DND-41 (cell line): ENCODE data around the gene SSR1.

Experiments used
- ATAC-seq: fragments of 200-7000 bp; cut with Tn5 transposase; 3 replicates; pipeline ENCODE4 v1.9.1; 2021; ENCODE audit warnings: low read depth; ENCODE audit not compliant: insufficient read depth
- DNase-seq: peaks from one replicate; pipeline ENCODE4 v3.0.0-alpha.2; 2020
- H2AFZ ChIP-seq: 2 replicates; pipeline ENCODE4 v1.6.0; 2012; ENCODE audit warnings: low read depth, low read length
- H3K27ac ChIP-seq: 2 replicates; pipeline ENCODE4 v1.5.1; 2012; ENCODE audit warnings: low read length, inconsistent platforms
- H3K27me3 ChIP-seq: fragments of 200-600 bp; sonication (generic); 2 replicates; pipeline ENCODE4 v1.6.0; 2012; ENCODE audit warnings: low read length, mild to moderate bottlenecking, inconsistent platforms; ENCODE audit not compliant: insufficient read depth, poor library complexity
- H3K36me3 ChIP-seq: 2 replicates; pipeline ENCODE4 v1.5.1; 2012; ENCODE audit warnings: low read length, inconsistent platforms; ENCODE audit not compliant: insufficient read depth
- H3K4me1 ChIP-seq: 2 replicates; pipeline ENCODE4 v1.5.1; 2012; ENCODE audit warnings: mild to moderate bottlenecking, low read length; ENCODE audit not compliant: insufficient read depth
- H3K4me2 ChIP-seq: 2 replicates; pipeline ENCODE4 v1.6.0; 2012; ENCODE audit warnings: mild to moderate bottlenecking, moderate library complexity, low read length, inconsistent platforms; ENCODE audit not compliant: insufficient read depth
- H3K4me3 ChIP-seq, 2 experiments: fragments of 200-600 bp in 1 of 2; shearing (Covaris generic) in 1 of 2; 2 replicates each; pipeline ENCODE4 v1.5.1; 2012 to 2016; ENCODE audit warnings: inconsistent platforms in 2 of 2, low read length in 2 of 2, mild to moderate bottlenecking in 2 of 2, low read depth in 1 of 2, moderate library complexity in 1 of 2
- H3K79me2 ChIP-seq: 2 replicates; pipeline ENCODE4 v1.6.0; 2012; ENCODE audit warnings: low read length, inconsistent platforms; ENCODE audit not compliant: insufficient read depth
- H3K9ac ChIP-seq: 2 replicates; pipeline ENCODE4 v1.6.0; 2012; ENCODE audit warnings: low read depth, mild to moderate bottlenecking, inconsistent platforms, low read length, moderate library complexity
- H3K9me3 ChIP-seq: 2 replicates; pipeline ENCODE4 v1.5.1; 2012; ENCODE audit warnings: low read length, moderate library complexity, mild to moderate bottlenecking, inconsistent platforms; ENCODE audit not compliant: insufficient read depth, severe bottlenecking
- H4K20me1 ChIP-seq: 2 replicates; pipeline ENCODE4 v1.6.0; 2012; ENCODE audit warnings: low read length; ENCODE audit not compliant: insufficient read depth
- CTCF ChIP-seq: IDR thresholded peaks from 2 replicates; pipeline ENCODE4 v1.5.1; 2012; ENCODE audit warnings: borderline replicate concordance, low read length, moderate library complexity, mild to moderate bottlenecking; ENCODE audit not compliant: poor library complexity, severe bottlenecking; ENCODE audit errors: extremely low read depth
- EZH2 ChIP-seq: IDR thresholded peaks from 3 replicates; pipeline ENCODE4 v1.6.1; 2012; ENCODE audit warnings: borderline replicate concordance, low read depth, mild to moderate bottlenecking, moderate library complexity, low read length, inconsistent platforms; ENCODE audit not compliant: severe bottlenecking

The SSR1 gene

DNA sequence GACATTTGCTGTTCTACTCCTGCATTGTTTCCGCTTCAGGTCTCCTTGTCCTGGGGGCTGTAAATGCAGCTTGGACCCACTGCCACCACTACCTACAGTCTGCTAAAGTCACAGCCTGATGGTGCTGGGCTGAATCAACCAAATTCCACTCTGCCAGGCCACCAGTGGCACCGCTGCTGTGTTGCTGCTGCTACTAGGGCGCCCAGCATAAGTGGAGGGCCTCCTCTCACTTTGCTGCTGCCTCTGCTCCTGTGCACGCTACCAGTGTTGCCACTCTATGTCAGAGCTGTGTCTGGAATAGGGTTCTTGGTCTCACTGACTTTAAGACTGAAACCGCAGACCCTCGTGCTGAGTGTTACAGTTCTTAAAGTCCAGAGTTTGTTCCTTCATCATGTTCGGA, 1.4 kb upstream of the SSR1 start:
- peaks cover 19% of the 10 kb centered on the region for H4K20me1 ChIP-seq
- H3K9me3 ChIP-seq = no peaks in the 10 kb centered on the region
- no peaks in the 10 kb centered on the region for H3K27me3 ChIP-seq
- H2AFZ ChIP-seq = peak overlapping the region; percentile 10; the same call in 1 of the 2 replicates
- peak overlapping the region; percentile 18; the same call in 1 of the 2 replicates for H3K27ac ChIP-seq
- no peak overlapping the region for H3K9ac ChIP-seq
- DNase-seq = no peak
- H3K4me3 ChIP-seq = no peak overlapping the region
- no peak for TF ChIP-seq CTCF
- no peak overlapping the region for H3K4me2 ChIP-seq
- H3K79me2 ChIP-seq = peaks cover 40% of the 10 kb centered on the region
- peaks cover 17% of the 10 kb centered on the region for H3K36me3 ChIP-seq
- peaks cover 31% of the 10 kb centered on the region for H3K4me1 ChIP-seq
- no peak for ATAC-seq

DNA sequence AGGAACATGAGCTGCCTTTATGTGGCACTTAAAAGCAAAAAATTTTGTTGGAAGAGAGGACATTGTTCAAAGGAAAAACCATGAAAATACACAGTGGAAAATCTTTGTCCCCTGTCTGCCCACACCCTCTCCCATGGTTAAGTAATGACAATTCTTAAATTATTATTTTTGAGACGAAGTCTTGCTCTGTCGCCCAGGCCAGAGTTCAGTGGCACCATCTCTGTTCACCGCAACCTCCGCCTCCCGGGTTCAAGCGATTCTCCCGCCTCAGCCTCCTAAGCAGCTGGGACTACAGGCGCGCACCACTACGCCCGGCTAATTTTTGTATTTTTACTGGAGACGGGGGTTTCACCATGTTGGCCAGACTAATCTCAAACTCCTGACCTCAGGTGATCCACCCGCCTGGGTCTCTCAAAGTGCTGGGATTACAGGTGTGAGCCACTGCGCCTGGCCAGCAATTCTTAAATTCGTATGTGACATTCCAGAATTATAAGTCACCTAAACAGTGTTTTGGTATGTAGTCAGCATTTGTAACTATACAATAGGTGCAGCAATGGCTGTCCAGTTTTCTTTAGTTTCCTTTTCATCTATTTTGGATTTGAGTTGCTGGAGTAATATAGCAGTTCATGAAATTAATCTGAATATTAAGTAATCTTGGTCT, 636 bp upstream of the SSR1 start:
- TF ChIP-seq CTCF (no peak), EZH2 (no peak)
- Histone ChIP-seq H4K20me1 (peaks cover 19% of the 10 kb centered on the region), H3K27me3 (no peaks in the 10 kb centered on the region), H3K4me1 (peaks cover 36% of the 10 kb centered on the region), H3K79me2 (peaks cover 48% of the 10 kb centered on the region), H3K36me3 (peaks cover 24% of the 10 kb centered on the region), H3K27ac (peak overlapping the region; percentile 75), H3K4me3 (peak overlapping the region; percentile 62 to 73; a peak in 3 of 4 replicates), H2AFZ (peak overlapping the region; percentile 75), H3K9me3 (no peaks in the 10 kb centered on the region), H3K9ac (peak overlapping the region; percentile 88), H3K4me2 (peak overlapping the region; percentile 87)
- ATAC-seq = peak; percentile 2; the same call in 2 of the 3 replicates
- peak; percentile 28 for DNase-seq

- H3K36me3 ChIP-seq = peaks cover 40% of the 10 kb centered on the region
- peaks cover 44% of the 10 kb centered on the region for H3K4me1 ChIP-seq
- H3K4me2 ChIP-seq = peak overlapping the region; percentile 87
- H3K4me3 ChIP-seq = peak overlapping the region; percentile 62 to 73
- peak overlapping the region; percentile 75 for H3K27ac ChIP-seq
- H3K79me2 ChIP-seq = peaks cover 64% of the 10 kb centered on the region
- H3K27me3 ChIP-seq = no peaks in the 10 kb centered on the region
- no peaks in the 10 kb centered on the region for H3K9me3 ChIP-seq
- ATAC-seq (no peak; the same call in 2 of the 3 replicates), DNase-seq (no peak)
- H4K20me1 ChIP-seq = peaks cover 26% of the 10 kb centered on the region
- TF ChIP-seq CTCF = no peak
- TF ChIP-seq EZH2 = no peak
- peak overlapping the region; percentile 75; the same call in 1 of the 2 replicates for H2AFZ ChIP-seq
- H3K9ac ChIP-seq = peak overlapping the region; percentile 88
Observed at GRCh38 chr6:7311917-7312615, 933 bp downstream of the SSR1 start.
